Measurements from ENCODE around the gene MS4A15.

The MS4A15 gene

GRCh38 chr11:60777572-60777971 is 20.9 kb downstream of the MS4A15 start:
- no peak for DNase-seq (ENCODE audit: low read depth)

GRCh38 chr11:60780065-60780464 is 23.4 kb downstream of the MS4A15 start:
- DNase-seq (ENCODE audit: low read depth) = no peak

DNA sequence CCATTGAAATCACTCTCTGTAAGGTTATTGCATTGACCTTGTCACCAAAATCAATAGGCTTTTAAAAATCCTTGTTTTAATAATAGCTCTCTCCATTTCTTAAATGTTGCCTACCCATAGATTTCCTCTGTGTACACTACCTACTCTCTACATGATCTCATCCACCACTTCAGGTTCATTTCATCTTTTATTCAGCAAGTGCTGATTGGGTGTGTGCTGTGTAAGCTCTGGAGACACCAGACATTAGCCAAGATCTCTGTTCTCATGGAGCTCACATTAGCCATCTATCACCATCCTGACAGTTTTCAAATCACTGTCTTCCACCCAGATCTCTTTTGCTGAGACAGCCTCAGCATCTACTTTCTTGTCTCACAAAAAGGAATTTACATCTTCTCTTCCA is 24.1 kb downstream of the MS4A15 start:
- DNase-seq (ENCODE audit: low read depth) = no peak

DNA sequence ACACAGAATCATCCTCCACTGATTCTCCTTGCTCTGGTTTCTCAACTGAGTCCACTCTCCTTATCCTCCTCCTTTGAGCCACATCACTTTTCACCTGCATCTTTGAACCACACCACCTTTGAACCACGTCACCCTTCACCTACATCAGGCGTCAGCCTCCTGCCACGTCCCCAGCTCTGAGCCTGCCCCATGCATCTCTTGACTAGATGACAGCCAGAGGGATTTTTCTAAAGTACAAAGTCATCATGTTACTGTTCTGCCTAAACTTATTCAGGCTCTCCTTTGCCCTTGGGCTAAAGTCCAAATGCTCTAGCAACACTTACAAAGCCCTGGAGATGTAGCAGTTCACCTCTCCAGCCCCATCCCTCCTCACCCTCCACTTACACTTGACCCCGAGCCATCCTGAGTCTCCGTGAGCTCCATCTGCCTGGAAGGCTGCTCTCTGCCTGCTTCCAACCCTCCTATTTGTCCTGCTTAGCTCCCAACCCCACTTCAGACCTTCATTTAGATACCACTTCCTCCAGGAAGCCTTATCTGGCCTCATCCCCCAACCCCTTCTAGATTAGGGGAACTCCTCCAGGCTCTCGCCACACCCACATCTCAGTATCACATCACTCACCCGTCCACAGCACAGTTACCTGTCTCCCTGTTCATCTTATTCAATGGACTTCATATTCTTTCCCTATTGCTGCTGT is 24.8 kb downstream of the MS4A15 start:
- no peak for DNase-seq (ENCODE audit: low read depth)

DNA sequence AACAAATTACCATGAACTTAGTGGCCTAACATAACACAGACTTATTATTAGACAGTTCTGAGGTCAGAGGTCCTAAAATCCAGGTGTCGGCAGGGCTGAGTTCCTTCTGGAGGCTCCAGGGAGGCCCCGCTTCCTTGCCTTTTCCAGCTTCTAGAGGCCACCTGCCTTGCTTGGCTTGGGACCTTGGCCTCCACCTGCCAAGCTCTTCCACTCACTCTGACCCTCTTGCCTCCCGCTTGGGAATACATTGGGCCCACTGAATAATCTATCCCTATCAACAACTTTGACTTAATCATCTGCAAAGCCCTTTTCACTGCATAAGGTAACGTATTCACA is 25.3 kb downstream of the MS4A15 start:
- DNase-seq (ENCODE audit: low read depth) = no peak

DNA sequence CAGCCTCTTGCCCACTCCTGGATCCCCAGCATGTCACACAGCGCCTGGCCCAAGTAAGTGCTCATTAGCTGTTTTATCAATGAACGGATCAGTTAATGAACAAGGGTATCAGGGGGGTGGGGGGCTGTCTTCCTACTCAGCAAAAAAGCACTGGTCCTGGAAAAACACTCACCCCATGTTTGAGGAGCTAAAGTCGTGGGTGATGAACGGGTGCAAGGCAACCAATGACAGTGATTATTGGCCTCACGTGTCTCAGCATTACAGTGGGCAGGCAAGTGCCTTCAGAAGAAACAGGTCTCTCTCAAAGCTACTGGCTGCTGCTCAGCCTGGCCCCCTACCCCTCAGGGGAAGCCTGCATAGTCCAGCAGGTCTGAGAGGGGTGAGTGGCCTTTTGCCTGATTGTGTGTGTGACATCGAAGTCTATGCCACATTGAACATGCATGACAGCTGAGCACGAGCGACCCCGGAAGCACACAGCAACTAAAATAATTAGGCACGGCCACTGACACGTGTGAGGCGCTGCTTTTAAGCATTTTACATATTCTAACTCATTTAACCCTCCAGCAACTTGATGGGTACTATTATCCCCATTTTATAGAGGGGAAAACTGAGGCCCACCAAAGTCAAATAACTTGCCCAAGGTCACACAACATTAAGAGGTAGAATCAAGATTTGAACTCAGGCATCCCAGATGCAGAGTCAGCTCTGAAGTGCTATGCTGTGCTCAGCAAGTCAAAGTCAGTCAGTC is 25.9 kb downstream of the MS4A15 start:
- no peak for DNase-seq (ENCODE audit: low read depth)

DNA sequence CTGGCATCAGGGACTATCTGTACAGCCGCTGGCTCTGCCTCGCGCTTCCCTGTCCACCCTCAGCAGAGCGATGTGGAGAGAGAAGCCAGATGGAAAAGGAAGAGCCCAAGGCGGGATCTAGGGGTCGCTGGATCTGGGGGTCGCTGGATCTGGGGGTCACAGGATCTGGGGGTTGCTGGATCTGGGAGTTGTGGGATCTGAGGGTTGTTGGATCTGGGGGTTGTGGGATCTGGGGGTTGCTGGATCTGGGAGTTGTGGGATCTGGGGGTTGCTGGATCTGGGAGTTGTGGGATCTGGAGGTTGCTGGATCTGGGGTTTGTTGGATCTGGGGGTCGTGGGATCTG is 26.4 kb downstream of the MS4A15 start:
- DNase-seq (ENCODE audit: low read depth) = no peak

- no peak for DNase-seq (ENCODE audit: low read depth)
Observed at GRCh38 chr11:60783911-60784310, 27.2 kb downstream of the MS4A15 start.

GRCh38 chr11:60785136-60785535 is 28.5 kb downstream of the MS4A15 start, which contains the start of gene MS4A10:
MS4A10 (plus strand) TSS chr11:60785333; CDS start chr11:60790336, 5,003 bp downstream.
- no peak for DNase-seq (ENCODE audit: low read depth)

GRCh38 chr11:60785806-60786361 is 29.2 kb downstream of the MS4A15 start:
- DNase-seq (ENCODE audit: low read depth) = no peak

DNA sequence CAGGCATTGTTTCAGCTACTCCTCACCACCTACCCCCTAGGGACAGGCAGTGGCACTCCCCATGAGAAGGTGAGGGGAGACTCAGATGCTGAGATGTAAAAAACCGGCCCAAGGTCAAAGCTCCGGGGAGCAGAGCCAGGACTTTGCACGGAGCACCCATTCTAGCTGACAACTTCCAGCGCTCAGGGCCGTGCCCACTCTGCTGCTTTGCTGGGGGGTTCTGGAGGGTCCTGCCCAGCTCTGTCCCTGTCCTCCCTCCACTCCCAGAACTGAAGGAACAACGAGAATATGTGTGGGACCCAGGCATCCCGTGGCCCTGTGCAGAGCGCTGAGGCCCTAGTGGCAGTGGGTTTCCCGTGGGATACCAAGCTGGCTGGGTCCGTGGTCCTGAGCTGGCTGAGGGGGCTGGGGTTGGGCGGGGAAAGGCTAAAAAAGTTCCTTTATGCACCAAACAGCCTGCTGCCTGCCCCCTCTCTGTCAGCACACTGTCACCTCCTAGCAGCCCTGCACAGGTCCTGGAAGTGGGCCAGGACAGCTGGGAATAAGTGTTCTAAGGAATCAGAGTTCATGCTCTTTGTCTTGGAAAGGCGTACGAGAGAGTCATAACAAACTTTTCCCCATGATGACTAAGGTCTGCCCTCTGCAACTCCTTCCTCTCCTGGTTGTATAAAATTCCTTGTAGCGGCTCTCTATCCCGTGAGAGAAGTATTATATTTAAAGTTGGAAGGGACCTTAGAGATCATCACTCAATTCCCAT is 30.3 kb downstream of the MS4A15 start:
- DNase-seq (ENCODE audit: low read depth) = no peak

GRCh38 chr11:60788401-60789125 is 31.9 kb downstream of the MS4A15 start:
- DNase-seq (ENCODE audit: low read depth) = no peak

DNA sequence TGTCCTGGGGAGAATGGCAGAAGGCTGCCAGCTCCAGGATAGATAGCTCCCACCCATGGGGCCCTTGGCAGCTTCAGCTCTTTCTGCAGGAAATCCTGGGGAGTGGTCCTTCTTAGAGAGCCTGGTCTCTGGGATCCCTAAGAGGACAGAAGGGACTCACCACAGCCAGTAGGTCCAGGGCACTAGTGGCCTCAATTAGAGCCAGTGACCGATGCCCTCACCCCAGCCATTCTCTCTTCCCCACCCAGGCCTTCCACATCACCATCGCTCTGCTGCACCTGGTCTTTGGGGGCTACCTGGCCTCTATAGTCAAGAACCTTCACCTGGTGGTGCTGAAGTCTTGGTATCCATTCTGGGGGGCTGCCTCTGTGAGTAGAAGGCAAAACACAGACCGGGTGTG is 34.1 kb downstream of the MS4A15 start:
- no peak for DNase-seq (ENCODE audit: low read depth)

GRCh38 chr11:60791153-60791933 is 34.7 kb downstream of the MS4A15 start:
- DNase-seq (ENCODE audit: low read depth) = no peak

DNA sequence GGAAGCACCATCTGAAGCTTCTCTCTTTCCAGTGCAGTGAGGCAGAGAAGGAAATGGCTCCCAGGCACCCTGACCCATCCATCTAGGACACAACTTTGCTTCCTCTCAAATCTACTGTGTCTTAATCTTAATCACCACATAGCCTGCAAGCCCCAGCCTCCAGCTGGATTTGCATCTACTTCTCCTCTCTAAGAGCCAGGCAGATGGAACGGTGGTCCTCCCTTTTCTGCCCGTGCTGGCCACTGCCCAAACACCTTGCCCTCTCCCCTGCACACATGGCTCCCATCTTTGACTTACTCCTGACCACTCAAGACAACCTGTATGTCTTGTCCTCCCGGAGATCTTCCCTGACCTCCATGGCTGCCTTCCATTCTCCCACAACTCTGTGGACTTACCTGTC is 35.9 kb downstream of the MS4A15 start:
- no peak for DNase-seq (ENCODE audit: low read depth)

DNA sequence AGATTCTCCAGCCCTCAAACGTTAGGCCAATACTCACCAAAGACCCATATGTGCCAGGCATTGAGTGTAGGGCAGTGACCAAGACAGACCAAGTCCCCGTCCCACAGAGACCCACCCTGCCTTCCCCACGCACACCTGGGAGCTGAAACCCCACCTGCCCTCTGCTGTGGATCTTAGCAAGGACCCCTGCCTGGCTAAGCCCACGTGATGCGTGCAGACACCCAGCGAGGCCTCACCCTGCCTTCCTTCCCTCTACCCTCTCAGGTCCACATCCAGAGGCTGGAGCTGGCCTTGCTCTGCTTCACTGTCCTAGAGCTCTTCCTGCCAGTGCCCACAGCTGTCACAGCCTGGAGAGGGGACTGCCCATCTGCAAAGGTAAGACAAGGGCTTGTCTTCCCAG is 38.6 kb downstream of the MS4A15 start:
- no peak for DNase-seq (ENCODE audit: low read depth)

DNA sequence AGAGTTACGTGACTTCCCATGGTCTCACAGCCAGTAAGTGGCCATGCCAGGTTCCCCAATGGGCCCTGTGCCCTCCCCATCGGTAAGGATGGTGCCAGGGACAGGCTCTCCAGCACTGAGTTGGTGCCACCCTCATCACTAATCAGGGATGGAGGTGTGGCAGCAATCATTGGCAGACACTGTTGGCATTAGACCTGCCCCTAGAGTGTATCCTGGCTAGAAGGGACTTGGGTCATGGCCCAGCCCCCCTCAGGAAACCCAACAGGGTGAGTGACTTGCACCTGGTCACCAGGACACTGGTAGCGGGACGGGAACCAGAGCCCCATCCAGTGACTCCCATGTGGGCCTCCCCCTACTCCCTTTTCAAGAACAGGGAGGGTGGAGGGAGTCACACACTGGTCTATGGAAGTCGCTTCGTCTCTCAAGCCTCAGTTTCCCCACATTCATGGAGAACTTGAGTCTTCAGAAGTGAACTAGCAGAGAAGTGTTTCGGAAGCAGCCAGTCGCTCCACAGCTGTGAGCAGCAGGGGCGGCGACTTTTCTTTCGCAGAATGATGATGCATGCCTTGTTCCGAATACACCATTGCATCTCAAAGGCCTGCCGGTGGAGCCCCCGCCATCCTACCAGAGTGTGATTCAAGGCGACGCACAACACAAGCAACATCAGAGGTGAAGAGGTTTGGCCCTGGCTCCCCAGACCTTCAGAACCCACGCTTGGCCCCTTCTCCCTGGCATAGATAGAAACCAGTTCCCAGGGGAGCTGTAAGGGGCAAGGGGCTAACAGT is 41.4 kb downstream of the MS4A15 start:
- DNase-seq (ENCODE audit: low read depth) = no peak

DNA sequence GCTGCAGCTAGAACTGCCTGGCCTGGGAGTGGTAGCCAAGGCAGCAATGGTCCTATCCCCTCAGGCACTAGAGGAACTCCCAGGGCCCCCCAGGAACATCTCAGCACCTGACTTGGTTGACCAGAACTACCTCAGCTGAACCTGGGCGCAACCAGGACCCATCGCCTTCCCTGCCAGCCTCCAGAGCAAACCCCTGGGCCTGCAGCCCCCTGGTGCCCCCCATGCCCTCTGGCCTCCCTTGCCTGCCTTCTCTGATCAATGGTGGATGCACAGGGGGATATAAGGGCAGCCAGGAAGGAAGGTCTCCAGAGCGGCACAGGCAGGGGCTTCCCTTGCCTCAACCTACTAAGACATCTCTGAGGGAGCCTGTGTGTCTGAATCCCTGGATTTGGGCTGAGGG is 42.0 kb downstream of the MS4A15 start:
- DNase-seq (ENCODE audit: low read depth) = no peak

GRCh38 chr11:60801194-60801593 is 44.5 kb downstream of the MS4A15 start:
- DNase-seq (ENCODE audit: low read depth) = no peak

GRCh38 chr11:60803273-60803936 is 46.7 kb downstream of the MS4A15 start:
- DNase-seq (ENCODE audit: low read depth) = no peak
